Stomach smooth muscle (tissue), 2 donors: ENCODE data around the gene MRPL40.

Source experiments
- H3K27ac ChIP-seq: one replicate; pipeline ENCODE4 v1.7.0; 2013; ENCODE audit warnings: mild to moderate bottlenecking, low read length, inconsistent platforms
- H3K27me3 ChIP-seq, 2 donors: one replicate each; pipeline ENCODE4 v1.7.0; 2013; ENCODE audit warnings: low read length in 2 of 2; ENCODE audit not compliant: insufficient read depth in 2 of 2, control insufficient read depth in 1 of 2
- H3K36me3 ChIP-seq, 2 donors: one replicate each; pipeline ENCODE4 v1.7.0; 2013; ENCODE audit warnings: low read length in 2 of 2; ENCODE audit not compliant: control insufficient read depth in 2 of 2, insufficient read depth in 2 of 2
- H3K4me1 ChIP-seq: one replicate; pipeline ENCODE4 v1.7.0; 2013; ENCODE audit warnings: low read length; ENCODE audit not compliant: control insufficient read depth, insufficient read depth
- H3K4me3 ChIP-seq, 2 donors: one replicate each; pipeline ENCODE4 v1.7.0; 2013; ENCODE audit warnings: low read length in 2 of 2
- H3K9ac ChIP-seq, 2 donors: one replicate each; pipeline ENCODE4 v1.7.0; 2013; ENCODE audit warnings: low read length in 2 of 2, mild to moderate bottlenecking in 1 of 2
- H3K9me3 ChIP-seq, 2 donors: one replicate each; pipeline ENCODE4 v1.7.0; 2013; ENCODE audit warnings: low read length in 2 of 2; ENCODE audit not compliant: control insufficient read depth in 2 of 2
- donor health status: healthy.
- donor health status: Pancreatic carcinoma.

MRPL40 gene

DNA sequence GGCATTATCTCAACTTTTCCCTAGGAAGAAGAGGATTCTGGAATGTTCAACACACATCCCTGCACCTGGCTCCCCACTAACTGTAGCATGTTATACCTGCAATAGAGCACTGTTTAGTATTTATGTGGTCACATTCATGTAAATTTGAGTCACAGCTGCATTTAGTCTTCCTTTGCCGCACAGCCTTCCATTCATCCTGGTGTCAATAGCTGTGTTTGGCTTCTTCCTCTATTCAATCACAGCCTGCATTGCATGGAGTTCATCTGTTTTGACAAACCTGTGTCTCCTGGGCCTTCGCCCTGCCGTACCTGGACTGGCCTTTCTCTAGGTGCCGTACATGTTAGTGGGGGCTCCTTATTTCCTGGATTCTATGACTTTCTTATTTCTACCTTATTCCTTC is 19.2 kb downstream of the MRPL40 start:
- Histone ChIP-seq H3K27me3 (no peaks in the 10 kb centered on the region), H3K9me3 (no peaks in the 10 kb centered on the region), H3K4me3 (no peak overlapping the region), H3K27ac (no peak overlapping the region), H3K36me3 (peaks cover 45 to 50% of the 10 kb centered on the region in 2 donors), H3K4me1 (peaks cover 14% of the 10 kb centered on the region), H3K9ac (no peak overlapping the region)

GRCh38 chr22:19453718-19454117 is 21.4 kb downstream of the MRPL40 start:
- Histone ChIP-seq H3K9me3 (no peaks in the 10 kb centered on the region), H3K27ac (no peak overlapping the region), H3K27me3 (no peaks in the 10 kb centered on the region), H3K4me3 (no peak overlapping the region), H3K4me1 (no peaks in the 10 kb centered on the region), H3K9ac (no peak overlapping the region), H3K36me3 (peaks cover 57 to 61% of the 10 kb centered on the region in 2 donors)

GRCh38 chr22:19454156-19454555 is 21.8 kb downstream of the MRPL40 start:
- H3K27ac ChIP-seq, result no peak overlapping the region
- no peaks in the 10 kb centered on the region for H3K4me1 ChIP-seq
- peaks cover 58 to 61% of the 10 kb centered on the region in 2 donors for H3K36me3 ChIP-seq

DNA sequence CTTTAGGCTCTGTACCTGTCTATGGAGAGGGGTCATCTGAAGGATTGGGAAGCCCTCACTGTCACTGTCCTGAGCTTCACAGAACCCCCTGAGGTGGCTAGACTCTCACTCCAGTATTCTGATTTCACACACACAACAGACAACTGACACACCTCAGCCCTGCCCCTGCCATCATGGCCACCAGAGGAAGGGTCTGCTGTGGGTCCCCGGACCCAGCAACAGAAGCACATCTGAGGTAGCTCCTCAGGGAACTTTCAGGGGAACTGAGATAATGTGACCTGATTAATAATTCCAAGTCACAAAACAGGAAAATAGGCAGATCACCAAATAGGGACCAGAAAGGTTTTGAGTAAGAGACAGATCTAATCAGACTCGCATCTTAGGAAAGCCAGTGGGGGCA is 22.7 kb downstream of the MRPL40 start:
- no peaks in the 10 kb centered on the region for H3K4me1 ChIP-seq
- H3K27me3 ChIP-seq, result no peaks in the 10 kb centered on the region
- H3K27ac ChIP-seq, result no peak overlapping the region
- no peaks in the 10 kb centered on the region for H3K9me3 ChIP-seq
- H3K9ac ChIP-seq, result no peak overlapping the region
- H3K36me3 ChIP-seq, result peaks cover 59 to 61% of the 10 kb centered on the region in 2 donors
- no peak overlapping the region for H3K4me3 ChIP-seq

More at GRCh38 chr22:19454156-19454555, 21.8 kb downstream of the MRPL40 start:
- no peak overlapping the region for H3K4me3 ChIP-seq
- H3K9ac ChIP-seq, result no peak overlapping the region
- H3K27me3 ChIP-seq, result no peaks in the 10 kb centered on the region
- H3K9me3 ChIP-seq, result no peaks in the 10 kb centered on the region

DNA sequence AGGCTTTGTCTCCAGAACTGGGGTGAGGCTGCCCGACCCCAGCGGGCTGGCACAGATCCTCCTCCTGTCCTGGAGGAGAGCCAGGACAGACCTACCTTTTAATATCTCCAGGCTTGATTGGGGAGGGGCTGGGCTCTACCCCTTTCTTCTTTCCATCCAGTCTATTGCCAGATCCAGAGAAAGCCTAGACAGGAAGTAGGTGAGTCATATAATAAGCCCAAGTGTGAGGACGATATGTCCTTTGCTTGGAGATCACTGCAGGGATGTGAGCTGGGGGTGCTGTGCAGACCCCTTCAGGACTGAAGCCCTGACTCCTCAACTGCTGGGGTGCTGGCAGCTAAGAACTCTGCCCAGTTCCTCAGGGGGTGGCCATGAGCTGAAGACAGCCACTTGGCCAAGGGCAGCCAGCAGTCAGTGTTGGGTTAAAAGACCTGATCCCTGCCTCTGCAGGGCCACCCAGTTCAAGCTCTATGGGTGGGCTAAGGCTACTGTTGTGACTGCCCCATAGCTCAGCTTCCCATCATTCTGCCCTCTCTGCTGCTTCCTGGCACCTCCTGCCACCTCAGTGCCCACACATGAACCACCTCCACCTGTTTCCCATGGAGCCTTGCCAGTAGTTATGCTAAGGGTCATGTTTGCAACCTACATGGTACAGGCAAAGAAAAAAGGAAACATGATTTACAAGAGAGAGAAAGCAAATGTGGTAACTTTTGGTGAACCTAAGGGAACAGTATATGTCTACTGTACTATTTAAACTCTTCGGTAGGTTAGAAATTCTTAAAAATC is 23.4 kb downstream of the MRPL40 start:
- Histone ChIP-seq H3K4me3 (no peak overlapping the region), H3K36me3 (peaks cover 59 to 61% of the 10 kb centered on the region in 2 donors), H3K9me3 (no peaks in the 10 kb centered on the region), H3K27me3 (no peaks in the 10 kb centered on the region), H3K4me1 (no peaks in the 10 kb centered on the region), H3K27ac (no peak overlapping the region), H3K9ac (no peak overlapping the region)

DNA sequence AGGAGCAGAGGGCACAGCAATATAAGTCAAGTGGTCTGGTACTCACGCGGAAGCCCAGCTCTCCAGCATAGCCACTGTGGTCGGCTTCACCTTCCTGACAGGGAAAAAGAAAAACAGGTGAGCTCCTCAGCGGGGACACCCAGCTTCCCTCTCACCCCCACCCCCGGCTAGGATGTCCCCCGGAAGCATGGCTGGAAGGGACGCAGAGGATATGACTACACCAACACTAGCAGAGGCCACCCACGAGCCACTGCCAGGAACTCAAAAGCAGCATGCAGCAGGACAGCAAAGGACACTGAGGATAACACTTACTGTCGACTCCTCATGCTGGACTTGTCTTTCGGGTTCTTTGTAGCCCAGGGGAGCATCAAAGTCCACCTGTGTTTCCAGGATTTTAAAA is 24.2 kb downstream of the MRPL40 start:
- Histone ChIP-seq H3K27me3 (no peaks in the 10 kb centered on the region), H3K4me3 (no peak overlapping the region), H3K4me1 (no peaks in the 10 kb centered on the region), H3K9me3 (no peaks in the 10 kb centered on the region), H3K9ac (no peak overlapping the region), H3K36me3 (peaks cover 61% of the 10 kb centered on the region in 2 donors), H3K27ac (no peak overlapping the region)

- H3K27me3 ChIP-seq, result no peaks in the 10 kb centered on the region
- peaks cover 52 to 57% of the 10 kb centered on the region in 2 donors for H3K36me3 ChIP-seq
- H3K4me1 ChIP-seq, result no peaks in the 10 kb centered on the region
- no peak overlapping the region for H3K9ac ChIP-seq
- no peaks in the 10 kb centered on the region for H3K9me3 ChIP-seq
- H3K4me3 ChIP-seq, result no peak overlapping the region
- H3K27ac ChIP-seq, result no peak overlapping the region
Measured at GRCh38 chr22:19457828-19458428, 25.6 kb downstream of the MRPL40 start.

DNA sequence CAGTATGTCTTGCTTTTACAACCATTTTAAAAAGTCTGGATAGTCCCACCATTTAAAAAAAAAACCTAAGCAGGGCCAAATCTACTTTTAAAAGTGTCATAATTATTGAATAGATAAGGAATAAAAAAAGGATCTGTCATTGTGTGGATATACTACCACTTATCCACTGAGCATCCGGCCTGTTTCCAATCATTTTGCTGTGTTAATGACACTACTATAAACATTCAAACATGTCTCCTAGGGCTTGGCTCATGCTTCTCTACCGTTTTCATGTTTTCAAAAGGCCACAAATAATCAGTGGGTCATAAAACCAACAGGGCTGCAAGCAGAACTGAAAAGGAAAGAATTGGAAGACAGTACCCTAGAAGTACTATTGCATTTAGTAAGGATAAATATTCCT is 27.7 kb downstream of the MRPL40 start:
- Histone ChIP-seq H3K4me1 (no peaks in the 10 kb centered on the region), H3K4me3 (no peak overlapping the region), H3K36me3 (peaks cover 43 to 48% of the 10 kb centered on the region in 2 donors), H3K27ac (no peak overlapping the region), H3K27me3 (no peaks in the 10 kb centered on the region), H3K9me3 (no peaks in the 10 kb centered on the region), H3K9ac (no peak overlapping the region)

- Histone ChIP-seq H3K27ac (no peak overlapping the region), H3K9ac (no peak overlapping the region), H3K27me3 (no peaks in the 10 kb centered on the region), H3K36me3 (peaks cover 40 to 43% of the 10 kb centered on the region in 2 donors), H3K4me1 (no peaks in the 10 kb centered on the region), H3K9me3 (no peaks in the 10 kb centered on the region), H3K4me3 (no peak overlapping the region)
Measured at GRCh38 chr22:19461506-19461905, 29.2 kb downstream of the MRPL40 start.

- Histone ChIP-seq H3K27me3 (no peaks in the 10 kb centered on the region), H3K9me3 (no peaks in the 10 kb centered on the region), H3K27ac (no peak overlapping the region), H3K4me1 (no peaks in the 10 kb centered on the region), H3K4me3 (no peak overlapping the region), H3K36me3 (peaks cover 40 to 42% of the 10 kb centered on the region in 2 donors), H3K9ac (no peak overlapping the region)
Measured at GRCh38 chr22:19463008-19463407, 30.7 kb downstream of the MRPL40 start.
